ENCODE measurements around the gene HIVEP3.

DNA sequence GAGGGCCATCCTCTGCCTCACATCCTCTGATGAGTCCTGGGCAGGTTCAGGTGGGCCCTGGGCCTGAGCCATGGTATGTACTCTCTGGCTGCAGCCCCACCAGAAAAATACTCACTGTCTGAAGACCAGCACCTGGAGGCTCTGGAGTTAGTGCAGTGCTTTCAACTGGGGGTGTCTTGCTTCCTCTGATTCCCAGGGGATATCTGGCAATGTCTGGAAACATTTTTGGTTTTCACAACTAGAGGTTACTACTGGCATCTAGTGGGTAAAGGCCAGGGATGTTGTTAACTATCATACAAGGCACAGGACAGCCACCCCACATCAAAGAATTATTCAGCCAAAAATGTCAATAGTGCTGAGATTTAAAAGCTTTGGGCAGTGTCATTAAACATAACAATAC lies 152.7 kb downstream of the HIVEP3 start:
- TF ChIP-seq, protein P1, sequence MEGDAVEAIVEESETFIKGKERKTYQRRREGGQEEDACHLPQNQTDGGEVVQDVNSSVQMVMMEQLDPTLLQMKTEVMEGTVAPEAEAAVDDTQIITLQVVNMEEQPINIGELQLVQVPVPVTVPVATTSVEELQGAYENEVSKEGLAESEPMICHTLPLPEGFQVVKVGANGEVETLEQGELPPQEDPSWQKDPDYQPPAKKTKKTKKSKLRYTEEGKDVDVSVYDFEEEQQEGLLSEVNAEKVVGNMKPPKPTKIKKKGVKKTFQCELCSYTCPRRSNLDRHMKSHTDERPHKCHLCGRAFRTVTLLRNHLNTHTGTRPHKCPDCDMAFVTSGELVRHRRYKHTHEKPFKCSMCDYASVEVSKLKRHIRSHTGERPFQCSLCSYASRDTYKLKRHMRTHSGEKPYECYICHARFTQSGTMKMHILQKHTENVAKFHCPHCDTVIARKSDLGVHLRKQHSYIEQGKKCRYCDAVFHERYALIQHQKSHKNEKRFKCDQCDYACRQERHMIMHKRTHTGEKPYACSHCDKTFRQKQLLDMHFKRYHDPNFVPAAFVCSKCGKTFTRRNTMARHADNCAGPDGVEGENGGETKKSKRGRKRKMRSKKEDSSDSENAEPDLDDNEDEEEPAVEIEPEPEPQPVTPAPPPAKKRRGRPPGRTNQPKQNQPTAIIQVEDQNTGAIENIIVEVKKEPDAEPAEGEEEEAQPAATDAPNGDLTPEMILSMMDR (IDR thresholded peaks at IDR 0.05) = no peak
- no peak for TF ChIP-seq POLR2A (IDR thresholded peaks at IDR 0.05)

All from lower leg skin (tissue), 3 donors.